Left ventricle myocardium inferior (tissue), 1 donor: ENCODE results near the gene SLC2A11. TPM values are rescaled to one million over a fixed set of nuclear protein-coding genes. Genes with fewer than 3 reads are reported as not detected.

Experiments used
- DNase-seq: peaks from one replicate; pipeline ENCODE4 v3.0.0-alpha.2; 2020
- H3K27ac ChIP-seq: fragments of 200-600 bp; replicated peaks from 2 replicates; pipeline ENCODE4 v1.8.0; 2021
- H3K27me3 ChIP-seq: fragments of 200-600 bp; 2 replicates; pipeline ENCODE4 v1.8.0; 2021; ENCODE audit warnings: low read depth
- H3K36me3 ChIP-seq: fragments of 200-600 bp; 2 replicates; pipeline ENCODE4 v1.8.0; 2021
- H3K4me1 ChIP-seq: fragments of 200-600 bp; 2 replicates; pipeline ENCODE4 v1.8.0; 2021
- H3K4me3 ChIP-seq: fragments of 200-600 bp; 2 replicates; pipeline ENCODE4 v1.8.0; 2021; ENCODE audit warnings: mild to moderate bottlenecking, moderate library complexity
- H3K9me3 ChIP-seq: fragments of 200-600 bp; replicated peaks from 2 replicates; pipeline ENCODE4 v1.8.0; 2021
- CTCF ChIP-seq: fragments of 200-600 bp; IDR thresholded peaks from 2 replicates; pipeline ENCODE4 v1.8.0; 2021; ENCODE audit warnings: antibody characterized with exemption, mild to moderate bottlenecking, borderline replicate concordance
- intact Hi-C: fragments of 100-400 bp; cut with micrococcal nuclease; formaldehyde crosslinking; loops from one replicate; pipeline ENCODE4 v1.11.0; 2022
- total RNA-seq: library from RNA; stranded (reverse); fragmentation: NEBNext Ultra II Directional; extraction: Animal tissue kit (Norgen Biotek cat#: 25700); gene quantifications from one replicate; pipeline ENCODE4 v1.2.1, GENCODE V29; 2021
- donor health status: DM: no; HTN: yes; CAD: no; lungs with severe emphysema.

SLC2A11 gene
- total RNA-seq, 1 donor from 2014 or later = 22.0 TPM

- intact Hi-C loops = no loop called here
- peaks cover 11% of the 10 kb centered on the region for H3K4me1 ChIP-seq
- H3K27me3 ChIP-seq = no peaks in the 10 kb centered on the region
- no peak overlapping the region for H3K27ac ChIP-seq
- DNase-seq = peak; percentile 44
- no peaks in the 10 kb centered on the region for H3K9me3 ChIP-seq
- peaks cover 13% of the 10 kb centered on the region for H3K36me3 ChIP-seq
- TF ChIP-seq CTCF = no peak
- no peak overlapping the region for H3K4me3 ChIP-seq
Measured at GRCh38 chr22:23889620-23890019, 31.9 kb downstream of the SLC2A11 start.

- DNase-seq = no peak
- TF ChIP-seq CTCF = no peak
- Histone ChIP-seq H3K27ac (no peak overlapping the region), H3K4me1 (peaks cover 31% of the 10 kb centered on the region), H3K9me3 (no peaks in the 10 kb centered on the region), H3K36me3 (peaks cover 19% of the 10 kb centered on the region), H3K4me3 (no peak overlapping the region), H3K27me3 (no peaks in the 10 kb centered on the region)
- intact Hi-C loops = no loop called here
Measured at GRCh38 chr22:23891726-23892125, 34.1 kb downstream of the SLC2A11 start.

- Histone ChIP-seq H3K36me3 (peaks cover 19% of the 10 kb centered on the region), H3K27me3 (no peaks in the 10 kb centered on the region), H3K4me1 (peaks cover 31% of the 10 kb centered on the region), H3K9me3 (no peaks in the 10 kb centered on the region), H3K27ac (no peak overlapping the region), H3K4me3 (no peak overlapping the region)
- intact Hi-C loops = no loop called here
- no peak for DNase-seq
- TF ChIP-seq CTCF = no peak
Measured at GRCh38 chr22:23892130-23892529, 34.5 kb downstream of the SLC2A11 start.

- no peaks in the 10 kb centered on the region for H3K9me3 ChIP-seq
- DNase-seq = no peak
- H3K4me3 ChIP-seq = no peak overlapping the region
- no peak for TF ChIP-seq CTCF
- H3K27ac ChIP-seq = no peak overlapping the region
- peaks cover 31% of the 10 kb centered on the region for H3K4me1 ChIP-seq
- H3K36me3 ChIP-seq = peaks cover 20% of the 10 kb centered on the region
- intact Hi-C loops = no loop called here
- no peaks in the 10 kb centered on the region for H3K27me3 ChIP-seq
Measured at GRCh38 chr22:23892706-23893105, 35.0 kb downstream of the SLC2A11 start.

GRCh38 chr22:23893121-23893944 is 35.7 kb downstream of the SLC2A11 start:
- peaks cover 20% of the 10 kb centered on the region for H3K36me3 ChIP-seq
- DNase-seq = no peak
- H3K4me3 ChIP-seq = peak overlapping the region; percentile 80
- H3K9me3 ChIP-seq = no peaks in the 10 kb centered on the region
- no peaks in the 10 kb centered on the region for H3K27me3 ChIP-seq
- peak overlapping the region; percentile 93 for H3K27ac ChIP-seq
- intact Hi-C loops = no loop called here
- peaks cover 38% of the 10 kb centered on the region for H3K4me1 ChIP-seq
- no peak for TF ChIP-seq CTCF
